Loucy (cell line): ENCODE measurements around the gene SPRED2.

Source experiments
- CTCF ChIP-seq: fragments of 200-600 bp; sonication (generic); conservative IDR thresholded peaks from 2 replicates; pipeline ENCODE4 v1.5.1; 2014; ENCODE audit warnings: mild to moderate bottlenecking, antibody characterized with exemption, low read length
- EZH2phosphoT487 ChIP-seq: fragments of 200-600 bp; IDR thresholded peaks from 2 replicates; pipeline ENCODE4 v1.6.1; 2018; ENCODE audit warnings: antibody characterized with exemption, mild to moderate bottlenecking, moderate library complexity, borderline replicate concordance

- no peak for TF ChIP-seq CTCF
- no peak for TF ChIP-seq EZH2phosphoT487
Observed at GRCh38 chr2:65354773-65355172, 77.6 kb downstream of the SPRED2 start.
